ENCODE results near the gene GSK3A.
A peak's percentile ranks its signal among the peaks of the same experiment; 100 is the strongest.

GSK3A gene

GRCh38 chr19:42242512-42243409 is at the start of gene GSK3A (continued):
- peak; percentile 55 for TF ChIP-seq ZNF692 (tag by site-specific recombination; IDR thresholded peaks at IDR 0.05)
- TF ChIP-seq SCRT2 (tag by site-specific recombination; IDR thresholded peaks at IDR 0.05): peak; percentile 81
- peak; percentile 73 for TF ChIP-seq ZBTB21 (tag by site-specific recombination; IDR thresholded peaks at IDR 0.05)
- TF ChIP-seq ZBTB6 (tag by site-specific recombination; IDR thresholded peaks at IDR 0.05): peak; percentile 72
- peak; percentile 73 for TF ChIP-seq SP2 (tag by site-specific recombination; IDR thresholded peaks at IDR 0.05)
- no peak for TF ChIP-seq ZNF302 (tag by site-specific recombination; IDR thresholded peaks at IDR 0.05; ENCODE audit: low read depth)
- peak; percentile 98 for TF ChIP-seq KLF8 (tag by site-specific recombination; IDR thresholded peaks at IDR 0.05)
- TF ChIP-seq EGR2 (tag by site-specific recombination; IDR thresholded peaks at IDR 0.05; ENCODE audit: low read depth): peak; percentile 76
- no peak for TF ChIP-seq ZNF549 (tag by site-specific recombination; IDR thresholded peaks at IDR 0.05)
- no peak for TF ChIP-seq HOXA7 (CRISPR knock-in tag; IDR thresholded peaks at IDR 0.05; ENCODE audit: borderline replicate concordance)
- TF ChIP-seq PATZ1 (tag by site-specific recombination; IDR thresholded peaks at IDR 0.05): peak; percentile 64
- peak; percentile 56; the same call in 1 of the 2 replicates for TF ChIP-seq ZNF561 (tag by site-specific recombination; IDR thresholded peaks at IDR 0.05; ENCODE audit: borderline replicate concordance)
- TF ChIP-seq ZNF174 (tag by site-specific recombination; IDR thresholded peaks at IDR 0.05): no peak
- 0 out of 2 replicates have a peak, but pooled peaks have one; percentile 5 for TF ChIP-seq CTCF (tag by site-specific recombination; IDR thresholded peaks at IDR 0.05)
- TF ChIP-seq TRIM28 (IDR thresholded peaks at IDR 0.05; ENCODE audit: borderline replicate concordance, low read length): 0 out of 2 replicates have a peak, but pooled peaks have one; percentile 27
- TF ChIP-seq ZIC2 (tag by site-specific recombination; IDR thresholded peaks at IDR 0.05): no peak; the same call in 1 of the 2 replicates
- TF ChIP-seq ATF2 (tag by site-specific recombination; IDR thresholded peaks at IDR 0.05; ENCODE audit: low read depth): no peak; the same call in 1 of the 2 replicates
- no peak for TF ChIP-seq ZNF610 (tag by site-specific recombination; IDR thresholded peaks at IDR 0.05; ENCODE audit: borderline replicate concordance)
- TF ChIP-seq BCL11A (tag by site-specific recombination; IDR thresholded peaks at IDR 0.05; ENCODE audit: low read depth): 0 out of 2 replicates have a peak, but pooled peaks have one; percentile 46
- TF ChIP-seq ZNF16 (tag by site-specific recombination; IDR thresholded peaks at IDR 0.05; ENCODE audit: low read depth): no peak
- TF ChIP-seq SCRT1 (tag by site-specific recombination; IDR thresholded peaks at IDR 0.05; ENCODE audit: borderline replicate concordance): peak; percentile 63; the same call in 1 of the 2 replicates
- peak; percentile 79 for TF ChIP-seq ZNF660 (tag by site-specific recombination; IDR thresholded peaks at IDR 0.05)
- 0 out of 2 replicates have a peak, but pooled peaks have one; percentile 7 for TF ChIP-seq REST (tag by site-specific recombination; IDR thresholded peaks at IDR 0.05)
